ENCODE measurements around the gene KRT8. TPM values are rescaled to one million over a fixed set of nuclear protein-coding genes. Genes with fewer than 3 reads are reported as not detected.
"Not testable (repeated sequence)": the region's sequence is repeated elsewhere in the genome, so short reads cannot be mapped to it uniquely, and the experiment has no call there.

Gene KRT8
- total RNA-seq, 4 donors from 2014 or later = 18.1 to 96.0 (median 58.2) TPM

DNA sequence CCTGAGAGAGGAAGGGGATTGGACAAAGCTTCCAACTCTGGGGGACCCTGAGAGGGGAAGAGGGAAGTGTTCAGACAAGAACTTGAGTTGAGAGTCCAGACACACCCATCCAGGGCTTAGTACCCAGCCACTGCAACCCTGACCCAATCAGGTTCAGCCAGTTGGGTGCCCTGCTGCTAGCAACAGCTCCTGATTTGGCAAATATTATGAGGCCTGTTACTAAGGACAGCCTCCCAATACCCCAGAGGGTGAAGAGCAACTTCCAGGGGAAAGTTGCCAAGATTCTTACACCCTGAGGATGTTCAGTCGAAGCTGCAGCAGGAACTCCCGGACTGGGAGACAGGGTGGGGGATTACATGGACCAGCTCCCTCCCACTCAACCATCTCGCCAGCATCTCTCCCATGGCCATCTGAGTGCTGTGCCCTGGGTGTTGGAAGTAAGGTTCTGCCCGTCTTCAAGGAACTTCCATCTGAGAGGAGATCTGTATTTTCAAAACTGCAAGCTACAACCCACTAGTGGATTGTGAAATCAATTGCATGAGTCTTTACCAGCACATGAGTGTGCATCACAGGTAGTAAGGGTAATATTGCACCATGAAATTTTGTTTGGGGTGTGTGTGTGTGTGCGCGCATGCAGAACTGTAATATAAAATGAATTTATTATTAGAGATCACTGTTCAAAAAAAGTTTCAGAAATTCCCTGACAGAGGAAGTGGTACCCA, 44.6 kb downstream of the KRT8 start:
- intact Hi-C loops (cut with DNase I; ENCODE audit: low total_unique reads) = loop anchor here (10.0 kb wide), 1 partner anchor 175 kb away; the partner anchor contains the start of gene KRT1
- H3K4me3 ChIP-seq (ENCODE audit: low read depth, poor library complexity, severe bottlenecking) = no peak overlapping the region
- TF ChIP-seq, protein P1, sequence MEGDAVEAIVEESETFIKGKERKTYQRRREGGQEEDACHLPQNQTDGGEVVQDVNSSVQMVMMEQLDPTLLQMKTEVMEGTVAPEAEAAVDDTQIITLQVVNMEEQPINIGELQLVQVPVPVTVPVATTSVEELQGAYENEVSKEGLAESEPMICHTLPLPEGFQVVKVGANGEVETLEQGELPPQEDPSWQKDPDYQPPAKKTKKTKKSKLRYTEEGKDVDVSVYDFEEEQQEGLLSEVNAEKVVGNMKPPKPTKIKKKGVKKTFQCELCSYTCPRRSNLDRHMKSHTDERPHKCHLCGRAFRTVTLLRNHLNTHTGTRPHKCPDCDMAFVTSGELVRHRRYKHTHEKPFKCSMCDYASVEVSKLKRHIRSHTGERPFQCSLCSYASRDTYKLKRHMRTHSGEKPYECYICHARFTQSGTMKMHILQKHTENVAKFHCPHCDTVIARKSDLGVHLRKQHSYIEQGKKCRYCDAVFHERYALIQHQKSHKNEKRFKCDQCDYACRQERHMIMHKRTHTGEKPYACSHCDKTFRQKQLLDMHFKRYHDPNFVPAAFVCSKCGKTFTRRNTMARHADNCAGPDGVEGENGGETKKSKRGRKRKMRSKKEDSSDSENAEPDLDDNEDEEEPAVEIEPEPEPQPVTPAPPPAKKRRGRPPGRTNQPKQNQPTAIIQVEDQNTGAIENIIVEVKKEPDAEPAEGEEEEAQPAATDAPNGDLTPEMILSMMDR (IDR thresholded peaks at IDR 0.05) = no peak
- no peak for TF ChIP-seq POLR2A (IDR thresholded peaks at IDR 0.05)
- WGBS, 2 donors = 30 to 58% methylated on average over 6 of the region's 6 CpGs
- peak in 1 of 2 donors; percentile 50 for DNase-seq (ENCODE audit: low spot score in 2 of 2)

DNA sequence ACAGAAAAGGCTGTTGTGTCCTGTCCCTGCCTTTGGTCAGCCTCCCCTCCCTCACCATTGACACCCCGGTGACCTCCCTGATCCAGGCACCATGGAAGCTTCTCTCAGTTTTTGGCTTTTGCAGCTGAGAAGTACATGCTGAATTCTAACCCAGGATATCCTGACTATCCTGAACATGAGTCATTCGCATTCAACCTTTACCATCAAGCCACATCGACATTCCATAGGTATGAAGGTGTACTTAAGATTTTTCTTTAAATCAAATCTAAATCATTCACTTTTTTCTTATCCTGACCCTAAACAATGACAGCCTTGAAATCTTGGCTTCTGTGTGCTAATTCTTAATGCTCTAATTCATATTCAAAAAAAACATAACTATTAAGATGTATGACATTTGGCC, 47.4 kb downstream of the KRT8 start:
- no peak for DNase-seq (ENCODE audit: low spot score in 2 of 2)
- no peak overlapping the region for H3K4me3 ChIP-seq (ENCODE audit: low read depth, poor library complexity, severe bottlenecking)
- intact Hi-C loops (cut with DNase I; ENCODE audit: low total_unique reads) = no loop called here
- WGBS, 2 donors = 75 to 80% methylated on average over 3 of the region's 3 CpGs
- no peak for TF ChIP-seq POLR2A (IDR thresholded peaks at IDR 0.05)
- TF ChIP-seq, protein P1 (IDR thresholded peaks at IDR 0.05) = no peak

DNA sequence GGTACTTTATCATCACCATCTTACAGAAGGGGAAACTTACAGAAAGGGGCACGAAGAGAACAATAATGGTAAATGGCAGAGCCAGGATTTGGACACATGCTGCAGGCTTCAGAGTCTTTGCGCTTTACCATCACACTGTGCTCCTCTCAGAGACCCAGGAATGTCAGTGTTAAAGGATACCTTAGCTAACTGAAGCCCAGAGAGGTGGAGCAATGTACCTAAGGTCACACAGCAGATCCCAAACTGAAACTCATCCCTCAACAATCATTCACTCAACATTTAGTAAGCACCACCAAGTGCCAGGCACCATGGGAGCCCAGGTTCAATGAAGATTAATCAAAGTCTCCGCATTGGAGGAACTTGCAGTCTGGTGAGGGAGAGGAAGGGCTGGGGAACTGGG, 48.1 kb downstream of the KRT8 start:
- TF ChIP-seq, protein P1 (IDR thresholded peaks at IDR 0.05) = no peak
- no peak for TF ChIP-seq POLR2A (IDR thresholded peaks at IDR 0.05)
- no peak for DNase-seq (ENCODE audit: low spot score in 2 of 2)
- 94% methylated on average over 3 of the region's 3 CpGs for WGBS, 2 donors
- no peak overlapping the region for H3K4me3 ChIP-seq (ENCODE audit: low read depth, poor library complexity, severe bottlenecking)
- intact Hi-C loops (cut with DNase I; ENCODE audit: low total_unique reads) = no loop called here

DNA sequence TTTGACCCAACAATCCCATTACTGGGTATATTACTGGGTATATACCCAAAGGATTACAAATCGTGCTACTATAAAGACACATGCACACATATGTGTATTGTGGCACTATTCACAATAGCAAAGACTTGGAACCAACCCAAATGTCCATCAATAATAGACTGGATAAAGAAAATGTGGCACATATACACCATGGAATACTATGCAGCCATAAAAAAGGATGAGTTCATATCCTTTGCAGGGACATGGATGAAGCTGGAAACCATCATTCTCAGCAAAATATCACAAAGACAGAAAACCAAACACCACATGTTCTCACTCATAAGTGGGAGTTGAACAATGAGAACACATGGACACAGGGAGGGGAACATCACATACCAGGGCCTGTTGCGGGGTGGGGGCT, 48.8 kb downstream of the KRT8 start:
- DNase-seq (ENCODE audit: low spot score in 2 of 2); H3K4me3 ChIP-seq (ENCODE audit: low read depth, poor library complexity, severe bottlenecking); intact Hi-C loops (cut with DNase I; ENCODE audit: low total_unique reads): not testable (repeated sequence)
- WGBS, 2 donors = 76 to 96% methylated on average over 2 of the region's 2 CpGs

DNA sequence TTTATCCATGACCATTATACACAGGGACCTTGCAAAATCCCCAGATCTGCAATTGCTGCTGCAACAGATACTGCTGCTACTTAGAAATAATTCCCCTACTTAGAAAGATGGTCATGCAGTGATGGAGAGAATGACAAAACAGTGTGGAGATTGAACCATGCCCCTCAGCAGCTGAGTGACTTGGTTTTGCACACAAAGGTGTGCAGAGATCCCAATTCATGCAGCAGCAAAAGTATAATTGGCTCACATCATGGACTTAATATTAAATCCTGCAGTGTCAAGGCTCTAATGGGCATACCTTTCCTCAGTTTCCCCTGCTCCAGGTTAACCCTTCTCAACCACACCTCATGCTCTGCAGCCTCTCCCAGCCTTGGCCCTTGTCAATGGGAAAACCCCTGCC, 53.1 kb downstream of the KRT8 start:
- no peak overlapping the region for H3K4me3 ChIP-seq (ENCODE audit: low read depth, poor library complexity, severe bottlenecking)
- DNase-seq (ENCODE audit: low spot score in 2 of 2) = peak in 1 of 2 donors; percentile 18
- TF ChIP-seq POLR2A (IDR thresholded peaks at IDR 0.05) = no peak
- TF ChIP-seq, protein P1 (IDR thresholded peaks at IDR 0.05) = no peak
- intact Hi-C loops (cut with DNase I; ENCODE audit: low total_unique reads) = no loop called here

DNA sequence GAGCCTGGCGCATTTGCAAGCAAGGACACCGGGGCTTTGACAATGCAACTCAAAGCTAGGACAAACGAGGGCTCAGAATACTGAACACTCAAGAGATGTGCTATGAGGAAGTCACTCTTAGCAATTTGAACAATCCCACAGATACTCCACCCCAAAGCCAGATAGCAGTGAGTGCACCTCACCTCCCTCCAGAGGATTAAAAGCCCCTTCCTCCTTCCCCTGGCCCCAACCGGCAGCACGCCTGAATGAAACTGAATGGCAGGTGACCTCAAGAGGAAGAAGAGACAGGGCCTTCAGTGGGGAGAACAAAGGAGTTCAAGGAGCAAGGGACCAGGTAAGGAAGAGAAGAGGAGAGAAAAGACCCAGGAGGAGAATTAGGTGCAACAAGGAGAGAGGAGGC, 54.2 kb downstream of the KRT8 start:
- 80 to 82% methylated on average over 5 of the region's 5 CpGs for WGBS, 2 donors
- no peak overlapping the region for H3K4me3 ChIP-seq (ENCODE audit: low read depth, poor library complexity, severe bottlenecking)

More for the DNA sequence above, 54.2 kb downstream of the KRT8 start:
- DNase-seq (ENCODE audit: low spot score in 2 of 2) = peak in 1 of 2 donors; percentile 58
- TF ChIP-seq, protein P1 (IDR thresholded peaks at IDR 0.05) = no peak
- no peak for TF ChIP-seq POLR2A (IDR thresholded peaks at IDR 0.05)
- intact Hi-C loops (cut with DNase I; ENCODE audit: low total_unique reads) = no loop called here

All from lower leg skin (tissue), 4 donors.